ENCODE measurements around the gene NRIP1.

- TF ChIP-seq POLR2A (IDR thresholded peaks at IDR 0.05; ENCODE audit: low read depth, low read length) (no peak), CTCF (IDR thresholded peaks at IDR 0.05; ENCODE audit: extremely low read depth in 1 of 2, insufficient read depth in 1 of 2, low read depth in 1 of 2, low read length in 2 of 2) (no peak), MYC (IDR thresholded peaks at IDR 0.05; ENCODE audit: low read depth, low read length) (no peak), MAX (IDR thresholded peaks at IDR 0.05; ENCODE audit: insufficient read depth, insufficient read length) (no peak), GATA2 (IDR thresholded peaks at IDR 0.05; ENCODE audit: insufficient read depth, insufficient read length, low read depth, low read length) (no peak), POLR2AphosphoS5 (IDR thresholded peaks at IDR 0.05; ENCODE audit: insufficient read depth, low read depth, low read length) (no peak), JUN (IDR thresholded peaks at IDR 0.05; ENCODE audit: borderline replicate concordance, insufficient read depth, insufficient read length, low read depth) (no peak), EZH2 (IDR thresholded peaks at IDR 0.05; ENCODE audit: borderline replicate concordance, low read depth, low read length, severe bottlenecking) (no peak)
Measured at GRCh38 chr21:15001113-15001512, 63.7 kb downstream of the NRIP1 start.

Measured in endothelial cell of umbilical vein (primary cell).